GM18861 (cell line): Measurements from ENCODE around the gene SLC7A6.

Source experiments
- ATAC-seq: cut with Tn5 transposase; IDR thresholded peaks from one replicate; pipeline ENCODE4 v1.9.1; 2021; ENCODE audit not compliant: unreplicated experiment

Gene SLC7A6

GRCh38 chr16:68234188-68235107, 29.9 kb upstream of the SLC7A6 start:
- ATAC-seq: no peak

GRCh38 chr16:68235108-68235886, 29.0 kb upstream of the SLC7A6 start:
- no peak for ATAC-seq

- no peak for ATAC-seq
These were observed 28.5 kb upstream of the SLC7A6 start, which contains the start of gene ESRP2 for GRCh38 chr16:68235887-68236136. TSS of gene ESRP2 (minus strand) at chr16:68236127. CDS start at chr16:68236045, 82 bp downstream.

GRCh38 chr16:68236137-68236825, 28.0 kb upstream of the SLC7A6 start:
- ATAC-seq: no peak

- ATAC-seq: no peak
These were observed 27.5 kb upstream of the SLC7A6 start for GRCh38 chr16:68236826-68237242.

- peak; percentile 75 for ATAC-seq
These were observed 26.9 kb upstream of the SLC7A6 start for GRCh38 chr16:68237243-68238028.

- no peak for ATAC-seq
These were observed 26.3 kb upstream of the SLC7A6 start for GRCh38 chr16:68238029-68238345.

GRCh38 chr16:68242085-68242484, 22.2 kb upstream of the SLC7A6 start:
- ATAC-seq: no peak

GRCh38 chr16:68242926-68243858, 21.1 kb upstream of the SLC7A6 start:
- no peak for ATAC-seq

GRCh38 chr16:68244481-68244902, 19.8 kb upstream of the SLC7A6 start:
- ATAC-seq: no peak

GRCh38 chr16:68244903-68245853, 19.1 kb upstream of the SLC7A6 start, which contains the start of gene PLA2G15:
TSS of gene PLA2G15 (plus strand) at chr16:68245373. CDS start at chr16:68245427, 54 bp downstream.
- peak; percentile 60 for ATAC-seq

GRCh38 chr16:68246121-68246520, 18.2 kb upstream of the SLC7A6 start:
- no peak for ATAC-seq

- ATAC-seq: no peak
These were observed 17.7 kb upstream of the SLC7A6 start for GRCh38 chr16:68246666-68247065.

GRCh38 chr16:68247400-68247799, 16.9 kb upstream of the SLC7A6 start:
- no peak for ATAC-seq

- no peak for ATAC-seq
These were observed 16.4 kb upstream of the SLC7A6 start for GRCh38 chr16:68247932-68248331.

- no peak for ATAC-seq
These were observed 15.0 kb upstream of the SLC7A6 start for GRCh38 chr16:68249371-68249770.

- no peak for ATAC-seq
These were observed 13.4 kb upstream of the SLC7A6 start for GRCh38 chr16:68250951-68251350.

GRCh38 chr16:68251832-68252231, 12.5 kb upstream of the SLC7A6 start:
- ATAC-seq: no peak

- no peak for ATAC-seq
These were observed 11.9 kb upstream of the SLC7A6 start for GRCh38 chr16:68252383-68252782.
